GM20000 (cell line): Measurements from ENCODE around the gene FOXK1.
"Not testable (repeated sequence)": the region's sequence is repeated elsewhere in the genome, so short reads cannot be mapped to it uniquely, and the experiment has no call there.

Experiments used
- DNase-seq: peaks from one replicate; pipeline ENCODE4 v3.0.0; 2012; ENCODE audit warnings: low spot score
- CTCF ChIP-seq: IDR thresholded peaks from 2 replicates; pipeline ENCODE4 v1.5.1; 2012; ENCODE audit warnings: mild to moderate bottlenecking, control low read depth; ENCODE audit errors: extremely low read depth, missing control alignments

The FOXK1 gene

GRCh38 chr7:4670791-4671190 is 11.3 kb upstream of the FOXK1 start:
- TF ChIP-seq CTCF, result no peak

GRCh38 chr7:4675771-4676367 is 6.2 kb upstream of the FOXK1 start:
- TF ChIP-seq CTCF, result no peak
- no peak for DNase-seq

More at GRCh38 chr7:4670791-4671190, 11.3 kb upstream of the FOXK1 start:
- DNase-seq, result no peak

- not testable (repeated sequence) for DNase-seq
These were observed 4.6 kb upstream of the FOXK1 start for GRCh38 chr7:4677518-4677917.

GRCh38 chr7:4681218-4681851 is 760 bp upstream of the FOXK1 start:
- DNase-seq, result no peak

GRCh38 chr7:4682621-4683042 is 537 bp downstream of the FOXK1 start:
- DNase-seq, result peak; percentile 58
- TF ChIP-seq CTCF, result peak; percentile 13

More at GRCh38 chr7:4681218-4681851, 760 bp upstream of the FOXK1 start:
- no peak for TF ChIP-seq CTCF

- no peak for TF ChIP-seq CTCF
- peak; percentile 35 for DNase-seq
These were observed 1.2 kb downstream of the FOXK1 start for GRCh38 chr7:4683043-4683883.

GRCh38 chr7:4683884-4684565 is 1.9 kb downstream of the FOXK1 start:
- DNase-seq, result peak; percentile 50
- TF ChIP-seq CTCF, result peak; percentile 18
